H9 (cell line): Measurements from ENCODE around the gene SYCE1. TPM values are rescaled to one million over a fixed set of nuclear protein-coding genes. Genes with fewer than 3 reads are reported as not detected.
"Not testable (repeated sequence)": the region's sequence is repeated elsewhere in the genome, so short reads cannot be mapped to it uniquely, and the experiment has no call there.

ENCODE experiments used
- DNase-seq: peaks from one replicate; pipeline ENCODE4 v3.0.0-alpha.2; 2017
- H2AFZ ChIP-seq: one replicate; pipeline ENCODE4 v1.6.1; 2013; ENCODE audit warnings: mild to moderate bottlenecking, low read length, control low read depth, moderate library complexity
- H2AK5ac ChIP-seq: 2 replicates; pipeline ENCODE4 v1.6.1; 2013; ENCODE audit warnings: low read length, control low read depth, mixed read lengths; ENCODE audit not compliant: insufficient read length
- H2BK120ac ChIP-seq: one replicate; pipeline ENCODE4 v1.6.1; 2013; ENCODE audit warnings: low read depth, mild to moderate bottlenecking, low read length, control low read depth, inconsistent platforms; ENCODE audit not compliant: poor library complexity, severe bottlenecking
- H2BK12ac ChIP-seq: 2 replicates; pipeline ENCODE4 v1.6.1; 2013; ENCODE audit warnings: low read length, control low read depth, mixed read lengths, low read depth; ENCODE audit not compliant: insufficient read length
- H2BK15ac ChIP-seq: 2 replicates; pipeline ENCODE4 v1.6.1; 2013; ENCODE audit warnings: low read depth, low read length, control low read depth
- H2BK20ac ChIP-seq: one replicate; pipeline ENCODE4 v1.6.1; 2013; ENCODE audit warnings: low read depth, mild to moderate bottlenecking, low read length, control low read depth, inconsistent platforms; ENCODE audit not compliant: poor library complexity, severe bottlenecking
- H2BK5ac ChIP-seq: 2 replicates; pipeline ENCODE4 v1.6.1; 2013; ENCODE audit warnings: low read length, control low read depth, mixed read lengths; ENCODE audit not compliant: insufficient read length
- H3K14ac ChIP-seq: 2 replicates; pipeline ENCODE4 v1.6.1; 2013; ENCODE audit warnings: low read length, control low read depth; ENCODE audit not compliant: insufficient read depth
- H3K18ac ChIP-seq: 2 replicates; pipeline ENCODE4 v1.6.1; 2013; ENCODE audit warnings: low read depth, mild to moderate bottlenecking, mixed read lengths, low read length, control low read depth; ENCODE audit not compliant: insufficient read length
- H3K23ac ChIP-seq: 2 replicates; pipeline ENCODE4 v1.6.1; 2013; ENCODE audit warnings: low read length, control low read depth, mixed read lengths, low read depth; ENCODE audit not compliant: insufficient read length
- H3K23me2 ChIP-seq: 2 replicates; pipeline ENCODE4 v1.6.1; 2013; ENCODE audit warnings: low read depth, mild to moderate bottlenecking, mixed read lengths, low read length, control low read depth; ENCODE audit not compliant: insufficient read length, poor library complexity, severe bottlenecking
- H3K27ac ChIP-seq: 2 replicates; pipeline ENCODE4 v1.5.1; 2013; ENCODE audit warnings: low read length, control low read depth, mixed read lengths, low read depth; ENCODE audit not compliant: insufficient read length
- H3K27me3 ChIP-seq: 2 replicates; pipeline ENCODE4 v1.6.1; 2013; ENCODE audit warnings: low read length, control low read depth, inconsistent platforms; ENCODE audit not compliant: insufficient read depth
- H3K4ac ChIP-seq: 2 replicates; pipeline ENCODE4 v1.6.1; 2013; ENCODE audit warnings: low read depth, mild to moderate bottlenecking, control low read depth, inconsistent platforms, low read length, moderate library complexity
- H3K4me1 ChIP-seq: 2 replicates; pipeline ENCODE4 v1.6.1; 2013; ENCODE audit warnings: low read length, control low read depth, inconsistent platforms; ENCODE audit not compliant: insufficient read depth
- H3K4me2 ChIP-seq: 2 replicates; pipeline ENCODE4 v1.6.1; 2013; ENCODE audit warnings: low read length, control low read depth, mixed read lengths; ENCODE audit not compliant: insufficient read length, insufficient read depth
- H3K56ac ChIP-seq: 2 replicates; pipeline ENCODE4 v1.6.1; 2013; ENCODE audit warnings: low read depth, mild to moderate bottlenecking, mixed read lengths, low read length, control low read depth; ENCODE audit not compliant: insufficient read length
- H3K79me1 ChIP-seq: 2 replicates; pipeline ENCODE4 v1.6.1; 2013; ENCODE audit warnings: low read depth, mild to moderate bottlenecking, moderate library complexity, low read length, control low read depth, inconsistent platforms; ENCODE audit not compliant: insufficient read depth, poor library complexity, severe bottlenecking
- H3K79me2 ChIP-seq: 2 replicates; pipeline ENCODE4 v1.6.1; 2013; ENCODE audit warnings: low read length, control low read depth, inconsistent platforms; ENCODE audit not compliant: insufficient read depth
- H3K9ac ChIP-seq: 2 replicates; pipeline ENCODE4 v1.6.1; 2013; ENCODE audit warnings: low read length, control low read depth, mixed read lengths; ENCODE audit not compliant: insufficient read length; ENCODE audit errors: extremely low read depth
- H3K9me3 ChIP-seq: one replicate; pipeline ENCODE4 v1.6.1; 2013; ENCODE audit warnings: low read depth, low read length, inconsistent platforms; ENCODE audit not compliant: control insufficient read depth
- H3T11ph ChIP-seq: one replicate; pipeline ENCODE4 v1.6.1; 2013; ENCODE audit warnings: mild to moderate bottlenecking, low read length, control low read depth, inconsistent platforms
- H4K20me1 ChIP-seq: one replicate; pipeline ENCODE4 v1.6.1; 2013; ENCODE audit not compliant: control insufficient read depth, insufficient read length, insufficient read depth
- H4K5ac ChIP-seq: 2 replicates; pipeline ENCODE4 v1.6.1; 2013; ENCODE audit warnings: low read depth, mild to moderate bottlenecking, mixed read lengths, low read length, control low read depth; ENCODE audit not compliant: insufficient read length
- H4K8ac ChIP-seq: replicated peaks from 2 replicates; pipeline ENCODE4 v1.6.1; 2013; ENCODE audit warnings: low read length, control low read depth, mixed read lengths, low read depth; ENCODE audit not compliant: insufficient read length
- H4K91ac ChIP-seq: 2 replicates; pipeline ENCODE4 v1.6.1; 2013; ENCODE audit warnings: low read depth, mild to moderate bottlenecking, moderate library complexity, mixed read lengths, low read length, control low read depth; ENCODE audit not compliant: insufficient read length
- H3K27ac Mint-ChIP-seq, 3 experiments: 2 replicates in 2 of 3; 3 replicates in 1 of 3; pipeline ENCODE4 v1.8.0; 2020 to 2021; ENCODE audit warnings: mixed read lengths in 3 of 3, mild to moderate bottlenecking in 1 of 3, moderate library complexity in 1 of 3
- H3K27me3 Mint-ChIP-seq: 2 replicates; pipeline ENCODE4 v1.8.0; 2021; ENCODE audit warnings: low read depth, mild to moderate bottlenecking, moderate library complexity, mixed read lengths
- H3K36me3 Mint-ChIP-seq, 3 experiments: 2 replicates in 2 of 3; 3 replicates in 1 of 3; pipeline ENCODE4 v1.8.0; 2020 to 2021; ENCODE audit warnings: low read depth in 3 of 3, mixed read lengths in 3 of 3; ENCODE audit not compliant: insufficient read depth in 1 of 3
- H3K4me1 Mint-ChIP-seq, 2 experiments: 2 replicates each; pipeline ENCODE4 v1.8.0; 2020; ENCODE audit warnings: mixed read lengths in 2 of 2
- H3K4me3 Mint-ChIP-seq, 2 experiments: 2 replicates in 1 of 2; 3 replicates in 1 of 2; pipeline ENCODE4 v1.8.0; 2020 to 2021; ENCODE audit warnings: mild to moderate bottlenecking in 2 of 2, mixed read lengths in 2 of 2, moderate library complexity in 1 of 2
- H3K9me3 Mint-ChIP-seq, 2 experiments: 2 replicates in 1 of 2; 3 replicates in 1 of 2; pipeline ENCODE4 v1.8.0; 2020; ENCODE audit warnings: mild to moderate bottlenecking in 2 of 2, mixed read lengths in 2 of 2, moderate library complexity in 1 of 2
- WGBS: extraction: QIAGEN DNeasy Blood & Tissue Kit; methylation state at CpG from one replicate; pipeline ENCODE4 v1.1.7; 2013; ENCODE audit warnings: missing lambda C conversion rate, low lambda C conversion rate, mixed read lengths; ENCODE audit not compliant: insufficient read length; ENCODE audit errors: extremely low coverage; 5-methylcytosine and 5-hydroxymethylcytosine counted together
- total RNA-seq: library from RNA; stranded (reverse); gene quantifications from 2 replicates; pipeline ENCODE4 v1.2.1, GENCODE V29; 2021

Gene SYCE1
- total RNA-seq, 1 experiment from 2014 or later: not detected

DNA sequence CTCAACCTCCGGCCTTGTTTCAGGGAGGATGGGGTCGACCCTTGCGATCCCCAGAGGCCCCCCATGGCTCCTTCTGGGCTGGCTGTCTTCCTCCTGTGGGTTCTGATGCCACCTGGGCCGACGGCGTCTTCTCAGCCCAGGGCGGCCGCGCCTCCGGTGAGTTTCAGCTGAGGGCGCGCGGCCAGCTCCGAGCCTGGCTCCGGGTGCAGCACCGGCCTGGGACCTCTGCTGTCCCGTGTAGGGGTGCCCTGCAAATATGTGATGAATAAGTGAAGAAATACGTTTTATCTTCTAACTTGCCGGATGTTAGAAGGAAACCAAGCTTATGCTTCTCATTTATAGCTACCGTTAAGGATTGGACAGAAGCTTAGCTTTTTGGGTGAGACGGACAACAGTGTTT is 4.4 kb upstream of the SYCE1 start:
- no CpG with 5 or more reads among the region's 21 CpGs for WGBS

DNA sequence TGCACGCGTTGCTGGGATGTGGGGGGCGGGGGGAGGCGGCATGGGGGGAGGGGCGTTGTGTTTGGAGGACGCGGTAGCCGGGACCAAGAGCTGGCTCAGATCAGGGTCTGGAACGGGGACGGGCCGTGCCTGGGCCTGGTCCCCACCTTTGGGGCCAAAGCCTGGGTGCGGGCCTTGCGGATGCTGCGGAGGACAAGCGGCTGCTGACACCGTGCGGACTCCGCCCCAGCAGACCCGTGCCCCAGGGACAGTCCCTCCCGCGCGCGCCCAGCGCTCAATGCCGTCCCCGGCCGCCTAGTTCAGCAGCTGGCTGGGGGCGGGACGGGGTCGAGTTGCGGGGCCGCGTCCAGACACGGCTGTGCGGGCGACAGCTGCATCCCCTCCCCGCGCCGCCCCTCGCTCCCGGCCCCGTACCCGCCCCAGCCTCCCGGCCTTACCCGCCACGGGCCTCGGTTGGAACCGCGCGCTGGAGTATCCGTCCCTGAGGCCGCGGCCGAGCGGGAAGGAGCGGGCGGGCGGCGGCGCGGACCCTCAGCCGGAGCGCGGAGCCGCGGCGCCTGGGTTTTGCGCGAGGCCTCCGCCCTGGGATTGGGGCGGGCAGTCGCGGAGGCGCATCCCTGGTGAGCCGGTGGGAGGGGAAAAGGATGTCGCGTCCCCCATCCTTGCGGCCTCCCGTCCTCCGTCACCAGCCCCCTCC is 3.6 kb upstream of the SYCE1 start:
- not testable (repeated sequence) for H4K20me1 ChIP-seq, H3K4me1 ChIP-seq, H3K4me3 Mint-ChIP-seq, H2BK120ac ChIP-seq, H3K23ac ChIP-seq, H3K4me2 ChIP-seq, H3K9ac ChIP-seq, H2BK12ac ChIP-seq, H3K4ac ChIP-seq, H3K79me2 ChIP-seq, H3K79me1 ChIP-seq, H3K27ac ChIP-seq, H3K18ac ChIP-seq, H3K14ac ChIP-seq, H3K56ac ChIP-seq, H3K27me3 ChIP-seq, H3K23me2 ChIP-seq, H2BK5ac ChIP-seq, H4K5ac ChIP-seq, H4K91ac ChIP-seq, H3K27me3 Mint-ChIP-seq, DNase-seq, H2BK15ac ChIP-seq, H2AK5ac ChIP-seq, H4K8ac ChIP-seq, H2AFZ ChIP-seq, H3K4me1 Mint-ChIP-seq, H3T11ph ChIP-seq, H3K27ac Mint-ChIP-seq, H2BK20ac ChIP-seq
- H3K9me3 Mint-ChIP-seq: peaks cover 44 to 54% of the 10 kb centered on the region in 2 experiments
- WGBS: no CpG with 5 or more reads among the region's 80 CpGs
- H3K9me3 ChIP-seq: peaks cover 37% of the 10 kb centered on the region
- H3K36me3 Mint-ChIP-seq: peaks cover 8 to 11% (median 8%) of the 10 kb centered on the region in 3 experiments; a peak in 6 of 7 replicates

More for the DNA sequence above, 4.4 kb upstream of the SYCE1 start:
- not testable (repeated sequence) for H3K27me3 Mint-ChIP-seq, H3K27ac Mint-ChIP-seq, H2BK5ac ChIP-seq, H3K56ac ChIP-seq, H3T11ph ChIP-seq, H3K18ac ChIP-seq, H3K23me2 ChIP-seq, H2AK5ac ChIP-seq, H2AFZ ChIP-seq, H3K4me1 ChIP-seq, H3K14ac ChIP-seq, H3K23ac ChIP-seq, H4K20me1 ChIP-seq, H3K79me1 ChIP-seq, H2BK12ac ChIP-seq, H3K79me2 ChIP-seq, H2BK120ac ChIP-seq, H4K8ac ChIP-seq, H2BK15ac ChIP-seq, H3K27me3 ChIP-seq, H3K4me1 Mint-ChIP-seq, H2BK20ac ChIP-seq, H3K27ac ChIP-seq, H4K5ac ChIP-seq, H3K9ac ChIP-seq, H4K91ac ChIP-seq, H3K4me2 ChIP-seq, H3K4me3 Mint-ChIP-seq, DNase-seq, H3K4ac ChIP-seq
- Mint-ChIP-seq H3K36me3 (peaks cover 2 to 10% (median 7%) of the 10 kb centered on the region in 3 experiments; a peak in 6 of 7 replicates), H3K9me3 (peaks cover 41 to 51% of the 10 kb centered on the region in 2 experiments)
- peaks cover 35% of the 10 kb centered on the region for H3K9me3 ChIP-seq
